ENCODE data around the gene CADM1. TPM values are rescaled to one million over a fixed set of nuclear protein-coding genes. Genes with fewer than 3 reads are reported as not detected.

The CADM1 gene
- total and polyA plus RNA-seq, 10 of the 15 experiments (the other 5 are each of a cell fraction or from before 2014, with no cell fraction given) = 0.03 to 0.48 (median 0.15) TPM; not detected in 3

GRCh38 chr11:115316696-115317095 lies 187.5 kb downstream of the CADM1 start:
- H3K27me3 ChIP-seq (replicated peaks in 1 of 2; ENCODE audit: control insufficient read depth in 2 of 2, insufficient read depth in 2 of 2, low read length in 1 of 2) = peaks cover 0 to 9% of the 10 kb centered on the region in 2 experiments; a peak in 2 of 4 replicates
- in situ Hi-C loops (cut with MboI) = no loop called here
- WGBS (ENCODE audit: insufficient coverage, insufficient replicate concordance, low lambda C conversion rate, missing lambda C conversion rate) = 14% methylated on average over 5 of the region's 5 CpGs
- SMC1A ChIA-PET (ENCODE audit: uncharacterized antibody, unreplicated experiment) = no interaction called here
- no peak overlapping the region for H3K9ac ChIP-seq (ENCODE audit: control insufficient read depth, insufficient read depth, low read length)
- DNase-seq (ENCODE audit: low read depth, low spot score) (no peak), ATAC-seq (no peak), FAIRE-seq (no peak)
- no peak for TF ChIP-seq STAT1 (conservative IDR thresholded peaks at IDR 0.05)
- TF ChIP-seq SUZ12 (IDR thresholded peaks at IDR 0.05; ENCODE audit: unreplicated experiment) = no peak
- TF ChIP-seq FOS (IDR thresholded peaks at IDR 0.05; ENCODE audit: borderline replicate concordance, extremely low read depth, insufficient read length) = no peak
- no peak for TF ChIP-seq NRF1 (conservative IDR thresholded peaks at IDR 0.05; ENCODE audit: low read depth, low read length)
- TF ChIP-seq, protein P1, sequence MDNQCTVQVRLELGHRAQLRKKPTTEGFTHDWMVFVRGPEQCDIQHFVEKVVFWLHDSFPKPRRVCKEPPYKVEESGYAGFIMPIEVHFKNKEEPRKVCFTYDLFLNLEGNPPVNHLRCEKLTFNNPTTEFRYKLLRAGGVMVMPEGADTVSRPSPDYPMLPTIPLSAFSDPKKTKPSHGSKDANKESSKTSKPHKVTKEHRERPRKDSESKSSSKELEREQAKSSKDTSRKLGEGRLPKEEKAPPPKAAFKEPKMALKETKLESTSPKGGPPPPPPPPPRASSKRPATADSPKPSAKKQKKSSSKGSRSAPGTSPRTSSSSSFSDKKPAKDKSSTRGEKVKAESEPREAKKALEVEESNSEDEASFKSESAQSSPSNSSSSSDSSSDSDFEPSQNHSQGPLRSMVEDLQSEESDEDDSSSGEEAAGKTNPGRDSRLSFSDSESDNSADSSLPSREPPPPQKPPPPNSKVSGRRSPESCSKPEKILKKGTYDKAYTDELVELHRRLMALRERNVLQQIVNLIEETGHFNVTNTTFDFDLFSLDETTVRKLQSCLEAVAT (IDR thresholded peaks at IDR 0.05) = no peak
- no peak for TF ChIP-seq LARP7 (IDR thresholded peaks at IDR 0.05)
- TF ChIP-seq BRCA1 (IDR thresholded peaks at IDR 0.05; ENCODE audit: low read depth, low read length) = no peak
- TF ChIP-seq POLR2AphosphoS2 (IDR thresholded peaks at IDR 0.05; ENCODE audit: low read depth, low read length) = no peak
- no peak for TF ChIP-seq MAX (IDR thresholded peaks at IDR 0.05; ENCODE audit: low read depth, low read length)
- TF ChIP-seq HCFC1 (IDR thresholded peaks at IDR 0.05; ENCODE audit: low read length) = no peak
- no peak for TF ChIP-seq RFX5 (IDR thresholded peaks at IDR 0.05; ENCODE audit: low read depth, low read length)
- TF ChIP-seq SREBF2 (IDR thresholded peaks at IDR 0.05; ENCODE audit: low read length) = no peak
- no peak for TF ChIP-seq ZBTB4 (CRISPR knock-in tag; IDR thresholded peaks at IDR 0.05)
- TF ChIP-seq FOXK2 (IDR thresholded peaks at IDR 0.05) = no peak
- TF ChIP-seq ASH2L (IDR thresholded peaks at IDR 0.05; ENCODE audit: borderline replicate concordance, low read depth) = no peak
- TF ChIP-seq TAF1 (IDR thresholded peaks at IDR 0.05; ENCODE audit: borderline replicate concordance, low read depth, low read length) = no peak
- no peak for TF ChIP-seq SMAD1 (IDR thresholded peaks at IDR 0.05; ENCODE audit: low read depth, partially characterized antibody)
- TF ChIP-seq, protein P2, sequence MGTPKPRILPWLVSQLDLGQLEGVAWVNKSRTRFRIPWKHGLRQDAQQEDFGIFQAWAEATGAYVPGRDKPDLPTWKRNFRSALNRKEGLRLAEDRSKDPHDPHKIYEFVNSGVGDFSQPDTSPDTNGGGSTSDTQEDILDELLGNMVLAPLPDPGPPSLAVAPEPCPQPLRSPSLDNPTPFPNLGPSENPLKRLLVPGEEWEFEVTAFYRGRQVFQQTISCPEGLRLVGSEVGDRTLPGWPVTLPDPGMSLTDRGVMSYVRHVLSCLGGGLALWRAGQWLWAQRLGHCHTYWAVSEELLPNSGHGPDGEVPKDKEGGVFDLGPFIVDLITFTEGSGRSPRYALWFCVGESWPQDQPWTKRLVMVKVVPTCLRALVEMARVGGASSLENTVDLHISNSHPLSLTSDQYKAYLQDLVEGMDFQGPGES (IDR thresholded peaks at IDR 0.05) = no peak
- TF ChIP-seq POU2F2 (IDR thresholded peaks at IDR 0.05; ENCODE audit: borderline replicate concordance, low read depth, low read length) = no peak
- H3K27ac ChIP-seq (ENCODE audit: control insufficient read depth, insufficient read depth) = no peak overlapping the region
- no peak overlapping the region for H3K4me2 ChIP-seq (ENCODE audit: control insufficient read depth, insufficient read depth)
- CTCF ChIA-PET = no interaction called here
- POLR2A ChIA-PET = no interaction called here
- H3K79me2 ChIP-seq (ENCODE audit: control insufficient read depth, insufficient read depth, low read length) = no peaks in the 10 kb centered on the region
- no peaks in the 10 kb centered on the region for H3K36me3 ChIP-seq (ENCODE audit: control insufficient read depth in 2 of 2, insufficient read depth in 2 of 2, low read length in 1 of 2)
- H4K20me1 ChIP-seq (ENCODE audit: control insufficient read depth, insufficient read depth) = no peaks in the 10 kb centered on the region
- H3K4me3 ChIP-seq = no peak overlapping the region
- no TSS peak for BruUV-seq (replicated peaks)
- no peaks in the 10 kb centered on the region for H3K9me3 ChIP-seq (replicated peaks; ENCODE audit: control insufficient read depth, insufficient read depth, low read length)
- H2AFZ ChIP-seq (ENCODE audit: control insufficient read depth, low read depth, low read length) = no peak overlapping the region
- no peaks in the 10 kb centered on the region for H3K4me1 ChIP-seq (ENCODE audit: control insufficient read depth, insufficient read depth, low read length)
- RAD21 ChIA-PET (ENCODE audit: unreplicated experiment) = no interaction called here
- intact Hi-C loops (cut with micrococcal nuclease; ENCODE audit: unreplicated experiment) = no loop called here
